Activated CD8-positive, alpha-beta T cell treated with anti-CD3 and anti-CD28 coated beads for 36 hours (primary cell): Measurements from ENCODE around the gene CAMK4. TPM values are rescaled to one million over a fixed set of nuclear protein-coding genes. Genes with fewer than 3 reads are reported as not detected.

Source experiments
- ATAC-seq: fragments of 200-7000 bp; cut with Tn5 transposase; one replicate; pipeline ENCODE4 v1.10.0; 2021; ENCODE audit warnings: mild to moderate bottlenecking, moderate library complexity
- CTCF ChIA-PET: fragments of 350-600 bp; sonication (Branson Sonifier 250); formaldehyde crosslinking; loops from one replicate; lab custom pipeline; 2021; ENCODE audit warnings: antibody characterized with exemption; lab: Charles Lee
- POLR2A ChIA-PET: fragments of 350-600 bp; sonication (Branson Sonifier 250); formaldehyde crosslinking; loops from one replicate; lab custom pipeline; 2021; ENCODE audit warnings: antibody characterized with exemption; lab: Charles Lee
- DNase-seq: peaks from one replicate; pipeline ENCODE4 v3.0.0-alpha.2; 2020
- H3K27ac Mint-ChIP-seq: one replicate; pipeline ENCODE4 v1.8.0; 2021; ENCODE audit warnings: mild to moderate bottlenecking, mixed read lengths
- H3K27me3 Mint-ChIP-seq: one replicate; pipeline ENCODE4 v1.8.0; 2021; ENCODE audit warnings: mixed read lengths
- H3K36me3 Mint-ChIP-seq: one replicate; pipeline ENCODE4 v1.8.0; 2021; ENCODE audit warnings: low read depth, mixed read lengths
- H3K4me1 Mint-ChIP-seq: one replicate; pipeline ENCODE4 v1.8.0; 2021; ENCODE audit warnings: low read depth, mixed read lengths
- H3K4me3 Mint-ChIP-seq: one replicate; pipeline ENCODE4 v1.8.0; 2021; ENCODE audit warnings: mild to moderate bottlenecking, moderate library complexity, mixed read lengths
- H3K9me3 Mint-ChIP-seq: one replicate; pipeline ENCODE4 v1.8.0; 2021; ENCODE audit warnings: mixed read lengths
- CTCF ChIP-seq: fragments of 200-600 bp; IDR thresholded peaks from one replicate; pipeline ENCODE4 v1.8.0; 2022; ENCODE audit warnings: antibody characterized with exemption, mild to moderate bottlenecking
- intact Hi-C: fragments of 100-400 bp; cut with micrococcal nuclease; formaldehyde crosslinking; loops from one replicate; pipeline ENCODE4 v1.10.0; 2022
- total RNA-seq, 2 experiments: library from RNA; stranded (reverse); gene quantifications; one replicate each; pipeline ENCODE4 v1.2.3, GENCODE V29; 2021

Gene CAMK4
- total RNA-seq, 2 experiments from 2014 or later, result 79.7 to 80.7 TPM

DNA sequence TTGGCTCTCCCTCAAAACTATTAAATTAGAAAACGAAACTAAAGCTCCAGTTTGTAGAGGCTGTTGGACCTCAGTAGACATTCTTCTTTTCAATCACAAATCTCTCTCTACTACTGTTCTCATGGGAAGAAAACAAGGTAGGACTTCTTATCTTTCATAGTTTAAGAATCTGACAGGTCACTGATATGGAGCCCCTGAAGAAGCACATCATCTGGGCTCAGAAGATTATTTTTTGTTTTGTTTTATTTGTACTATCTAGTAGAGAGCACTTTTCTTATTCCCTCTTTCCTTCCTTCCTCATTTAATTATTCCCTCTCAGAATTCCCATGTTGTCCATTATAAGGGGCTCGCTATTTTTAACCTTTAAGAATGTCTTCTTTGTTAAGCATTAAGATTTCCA, 261.9 kb downstream of the CAMK4 start:
- peaks cover 8% of the 10 kb centered on the region for H3K4me1 Mint-ChIP-seq
- no peak for TF ChIP-seq CTCF
- peak overlapping the region; percentile 31 for H3K27ac Mint-ChIP-seq
- no peaks in the 10 kb centered on the region for H3K9me3 Mint-ChIP-seq
- ATAC-seq, result no peak
- ChIA-PET CTCF (interaction anchor here (0.7 to 1.6 kb wide), 2 partner anchors 9 to 195 kb away, joined by 3 to 7 read pairs; no protein-coding TSS in a partner anchor), POLR2A (no interaction called here)
- peaks cover 40% of the 10 kb centered on the region for H3K36me3 Mint-ChIP-seq
- no peaks in the 10 kb centered on the region for H3K27me3 Mint-ChIP-seq
- H3K4me3 Mint-ChIP-seq, result no peak overlapping the region
- intact Hi-C loops, result no loop called here
- DNase-seq, result no peak

DNA sequence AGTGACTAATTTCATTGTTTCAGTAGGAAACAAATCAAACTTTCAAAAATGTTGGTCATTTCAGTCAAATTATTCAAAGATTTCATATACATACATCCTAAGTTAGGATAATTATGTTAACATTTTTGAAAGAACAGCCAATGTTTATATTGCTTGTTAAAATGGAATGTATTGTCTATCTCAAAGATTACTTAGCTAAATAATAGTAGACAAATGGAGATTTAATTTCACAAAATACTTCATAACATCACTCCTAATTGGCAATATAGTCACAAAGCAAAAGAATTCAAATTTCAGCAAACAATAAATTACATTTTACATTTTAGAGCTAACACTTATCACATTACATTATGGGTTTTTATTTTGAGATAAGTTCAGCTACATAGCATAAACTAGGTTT, 262.7 kb downstream of the CAMK4 start:
- Mint-ChIP-seq H3K27me3 (no peaks in the 10 kb centered on the region), H3K4me3 (no peak overlapping the region), H3K36me3 (peaks cover 37% of the 10 kb centered on the region), H3K9me3 (no peaks in the 10 kb centered on the region), H3K4me1 (peaks cover 8% of the 10 kb centered on the region), H3K27ac (no peak overlapping the region)
- ATAC-seq (peak; percentile 17), DNase-seq (no peak)
- intact Hi-C loops, result no loop called here
- CTCF ChIA-PET, result interaction anchor here (0.7 to 1.6 kb wide), 2 partner anchors 10 to 196 kb away, joined by 3 to 7 read pairs; no protein-coding TSS in a partner anchor
- TF ChIP-seq CTCF, result no peak
- POLR2A ChIA-PET, result interaction anchor here (0.6 kb wide), 1 partner anchor 115 kb away, joined by 3 read pairs; no protein-coding TSS in a partner anchor

DNA sequence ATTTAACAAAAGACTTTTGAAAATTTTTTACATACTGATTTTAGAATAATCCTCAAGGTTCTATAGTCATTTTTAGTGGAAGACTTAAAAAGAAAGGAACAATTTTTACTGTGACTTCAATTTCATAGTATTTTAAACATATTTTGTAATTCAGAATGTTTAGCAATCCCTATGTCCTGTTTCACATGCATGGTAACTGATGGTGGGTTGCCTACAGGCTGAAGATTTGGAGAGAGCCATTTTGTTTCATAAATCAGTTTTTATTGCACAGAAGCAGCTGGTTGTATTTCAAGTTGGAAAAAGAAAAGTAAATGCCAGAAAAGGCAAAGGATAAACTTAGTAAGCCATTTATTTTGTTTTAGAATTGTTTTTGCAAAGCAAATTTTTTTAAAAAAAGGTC, 264.2 kb downstream of the CAMK4 start:
- TF ChIP-seq CTCF, result no peak
- ATAC-seq, result no peak
- Mint-ChIP-seq H3K4me3 (no peak overlapping the region), H3K27me3 (no peaks in the 10 kb centered on the region), H3K4me1 (peaks cover 8% of the 10 kb centered on the region), H3K27ac (peak overlapping the region; percentile 34), H3K36me3 (peaks cover 38% of the 10 kb centered on the region), H3K9me3 (no peaks in the 10 kb centered on the region)
- intact Hi-C loops, result no loop called here
- no peak for DNase-seq
- CTCF ChIA-PET, result no interaction called here
- POLR2A ChIA-PET, result no interaction called here

- no peak for ATAC-seq
- H3K36me3 Mint-ChIP-seq, result peaks cover 39% of the 10 kb centered on the region
- H3K4me1 Mint-ChIP-seq, result peaks cover 13% of the 10 kb centered on the region
- intact Hi-C loops, result no loop called here
- peak overlapping the region; percentile 8 for H3K27ac Mint-ChIP-seq
- CTCF ChIA-PET, result interaction anchor here (0.6 to 1.8 kb wide), 4 partner anchors 18 to 336 kb away, joined by 3 to 5 read pairs (median 4); no protein-coding TSS in a partner anchor
- H3K4me3 Mint-ChIP-seq, result no peak overlapping the region
- no peak for DNase-seq
- no peak for TF ChIP-seq CTCF
- H3K9me3 Mint-ChIP-seq, result no peaks in the 10 kb centered on the region
- no peaks in the 10 kb centered on the region for H3K27me3 Mint-ChIP-seq
- POLR2A ChIA-PET, result interaction anchor here (1.3 to 1.4 kb wide), 2 partner anchors 9 to 38 kb away, joined by 3 to 5 read pairs; no protein-coding TSS in a partner anchor
These were observed 268.8 kb downstream of the CAMK4 start for GRCh38 chr5:111493031-111493430.

GRCh38 chr5:111494355-111494999, 270.3 kb downstream of the CAMK4 start:
- ATAC-seq, result peak; percentile 37
- CTCF ChIA-PET, result interaction anchor here (1.0 to 1.7 kb wide), 4 partner anchors 11 to 336 kb away, joined by 3 to 4 read pairs (median 4); no protein-coding TSS in a partner anchor
- H3K27ac Mint-ChIP-seq, result peak overlapping the region; percentile 78
- no peak for TF ChIP-seq CTCF
- intact Hi-C loops, result no loop called here
- no peaks in the 10 kb centered on the region for H3K9me3 Mint-ChIP-seq
- H3K36me3 Mint-ChIP-seq, result peaks cover 50% of the 10 kb centered on the region
- DNase-seq, result no peak
- no peaks in the 10 kb centered on the region for H3K27me3 Mint-ChIP-seq
- POLR2A ChIA-PET, result interaction anchor here (0.6 to 1.0 kb wide), 2 partner anchors 18 to 275 kb away, joined by 3 to 4 read pairs; partner anchors contain the start of gene STARD4
- peaks cover 26% of the 10 kb centered on the region for H3K4me1 Mint-ChIP-seq
- H3K4me3 Mint-ChIP-seq, result no peak overlapping the region
